WTC11 (cell line): ENCODE results near the gene NSD1. TPM values are rescaled to one million over a fixed set of nuclear protein-coding genes. Genes with fewer than 3 reads are reported as not detected.
A peak's percentile ranks its signal among the peaks of the same experiment; 100 is the strongest.

Experiments used
- ATAC-seq: fragments of 200-7000 bp; cut with Tn5 transposase; 2 replicates; pipeline ENCODE4 v1.10.0; 2021; ENCODE audit warnings: mild to moderate bottlenecking, moderate library complexity
- CTCF ChIA-PET: fragments of 300-600 bp; sonication (Branson Sonifier 250); formaldehyde crosslinking; loops from one replicate; lab custom pipeline; 2021; ENCODE audit warnings: antibody characterized with exemption; lab: Charles Lee
- POLR2A ChIA-PET: fragments of 350-600 bp; sonication (Branson Sonifier 250); formaldehyde crosslinking; loops from one replicate; lab custom pipeline; 2021; ENCODE audit warnings: antibody characterized with exemption; lab: Charles Lee
- DNase-seq: peaks from one replicate; pipeline ENCODE4 v3.0.0; 2021; ENCODE audit warnings: low spot score
- H3K27ac Mint-ChIP-seq: 2 replicates; pipeline ENCODE4 v1.8.0; 2021; ENCODE audit warnings: mixed read lengths
- H3K27me3 Mint-ChIP-seq: 2 replicates; pipeline ENCODE4 v1.8.0; 2021; ENCODE audit warnings: low read depth, mild to moderate bottlenecking, moderate library complexity, mixed read lengths
- H3K36me3 Mint-ChIP-seq: 2 replicates; pipeline ENCODE4 v1.8.0; 2021; ENCODE audit warnings: mixed read lengths
- H3K4me1 Mint-ChIP-seq: 2 replicates; pipeline ENCODE4 v1.8.0; 2022; ENCODE audit warnings: mixed read lengths
- H3K4me3 Mint-ChIP-seq: 2 replicates; pipeline ENCODE4 v1.8.0; 2021; ENCODE audit warnings: mild to moderate bottlenecking, moderate library complexity, mixed read lengths
- H3K9me3 Mint-ChIP-seq: 2 replicates; pipeline ENCODE4 v1.8.0; 2021; ENCODE audit warnings: mixed read lengths
- CBFB ChIP-seq: sonication (generic); formaldehyde crosslinking; IDR thresholded peaks from 2 replicates; pipeline ENCODE4 v1.8.1; 2022; ENCODE audit warnings: mild to moderate bottlenecking, low read depth, missing genetic modification reagents
- CREM ChIP-seq: sonication (generic); formaldehyde crosslinking; IDR thresholded peaks from 2 replicates; pipeline ENCODE4 v1.8.1; 2022; ENCODE audit warnings: mild to moderate bottlenecking, missing genetic modification reagents, moderate library complexity
- E2F1 ChIP-seq: sonication (generic); formaldehyde crosslinking; IDR thresholded peaks from 2 replicates; pipeline ENCODE4 v1.8.0; 2022; ENCODE audit warnings: mild to moderate bottlenecking, missing genetic modification reagents
- E2F5 ChIP-seq: sonication (generic); formaldehyde crosslinking; IDR thresholded peaks from 2 replicates; pipeline ENCODE4 v1.8.1; 2022; ENCODE audit warnings: mild to moderate bottlenecking, moderate library complexity, missing genetic modification reagents
- EMX1 ChIP-seq: fragments of 250-450 bp; sonication (Bioruptor Pico); IDR thresholded peaks from 2 replicates; pipeline ENCODE4 v1.8.0; 2021; ENCODE audit warnings: mild to moderate bottlenecking
- ERG ChIP-seq: fragments of 250-450 bp; sonication (Bioruptor Pico); IDR thresholded peaks from 2 replicates; pipeline ENCODE4 v1.8.0; 2021; ENCODE audit warnings: mild to moderate bottlenecking
- GABPB1 ChIP-seq: sonication (generic); formaldehyde crosslinking; IDR thresholded peaks from 2 replicates; pipeline ENCODE4 v1.8.1; 2023; ENCODE audit warnings: mild to moderate bottlenecking, missing genetic modification reagents
- HMGA2 ChIP-seq: fragments of 250-450 bp; sonication (Bioruptor Pico); IDR thresholded peaks from 2 replicates; pipeline ENCODE4 v1.4.0; 2021; ENCODE audit warnings: mild to moderate bottlenecking, moderate library complexity
- MAX ChIP-seq: sonication (generic); formaldehyde crosslinking; IDR thresholded peaks from 2 replicates; pipeline ENCODE4 v1.8.0; 2022; ENCODE audit warnings: mild to moderate bottlenecking, missing genetic modification reagents
- NR2C2 ChIP-seq: sonication (generic); formaldehyde crosslinking; IDR thresholded peaks from 2 replicates; pipeline ENCODE4 v1.8.0; 2022; ENCODE audit warnings: mild to moderate bottlenecking, missing genetic modification reagents
- PRDM15 ChIP-seq: sonication (generic); formaldehyde crosslinking; IDR thresholded peaks from 2 replicates; pipeline ENCODE4 v1.8.0; 2022; ENCODE audit warnings: missing genetic modification reagents
- SMAD3 ChIP-seq: sonication (generic); formaldehyde crosslinking; IDR thresholded peaks from 2 replicates; pipeline ENCODE4 v1.8.0; 2022; ENCODE audit warnings: missing genetic modification reagents, mild to moderate bottlenecking, borderline replicate concordance
- TCF7 ChIP-seq: sonication (generic); formaldehyde crosslinking; IDR thresholded peaks from 2 replicates; pipeline ENCODE4 v1.8.0; 2022; ENCODE audit warnings: mild to moderate bottlenecking, low read depth, missing genetic modification reagents, moderate library complexity
- TEAD4 ChIP-seq: sonication (generic); formaldehyde crosslinking; IDR thresholded peaks from 2 replicates; pipeline ENCODE4 v1.8.0; 2022; ENCODE audit warnings: mild to moderate bottlenecking, missing genetic modification reagents
- USF2 ChIP-seq: sonication (generic); formaldehyde crosslinking; IDR thresholded peaks from 2 replicates; pipeline ENCODE4 v1.8.1; 2023; ENCODE audit warnings: mild to moderate bottlenecking, missing genetic modification reagents, moderate library complexity
- ZMAT4 ChIP-seq: fragments of 250-450 bp; sonication (Bioruptor Pico); IDR thresholded peaks from 2 replicates; pipeline ENCODE4 v1.9.0; 2021; ENCODE audit warnings: mild to moderate bottlenecking
- ZNF121 ChIP-seq: sonication (generic); formaldehyde crosslinking; IDR thresholded peaks from 2 replicates; pipeline ENCODE4 v1.8.0; 2023; ENCODE audit warnings: missing genetic modification reagents
- ZNF232 ChIP-seq: sonication (generic); formaldehyde crosslinking; IDR thresholded peaks from 2 replicates; pipeline ENCODE4 v1.8.0; 2022; ENCODE audit warnings: mild to moderate bottlenecking, missing genetic modification reagents
- ZNF671 ChIP-seq: fragments of 250-450 bp; sonication (Bioruptor Pico); IDR thresholded peaks from 2 replicates; pipeline ENCODE4 v1.8.0; 2021; ENCODE audit warnings: mild to moderate bottlenecking
- total RNA-seq: library from RNA; stranded (reverse); gene quantifications from 3 replicates; pipeline ENCODE4 v1.2.3, GENCODE V29; 2021

Gene NSD1
- total RNA-seq, 1 experiment from 2014 or later, result 148 TPM

GRCh38 chr5:177301503-177302165 is 168.1 kb downstream of the NSD1 start:
- peaks cover 49% of the 10 kb centered on the region for H3K4me1 Mint-ChIP-seq
- POLR2A ChIA-PET, result interaction anchor here (0.6 to 1.7 kb wide), 3 partner anchors 169 to 354 kb away, joined by 4 to 7 read pairs (median 5); partner anchors contain the start of gene PDLIM7
- H3K27ac Mint-ChIP-seq, result peak overlapping the region; percentile 27; the same call in 1 of the 2 replicates

GRCh38 chr5:177302354-177303110 is 169.0 kb downstream of the NSD1 start:
- Mint-ChIP-seq H3K27ac (peak overlapping the region; percentile 65), H3K27me3 (no peaks in the 10 kb centered on the region), H3K36me3 (peaks cover 29% of the 10 kb centered on the region), H3K9me3 (no peaks in the 10 kb centered on the region), H3K4me3 (peak overlapping the region; percentile 93), H3K4me1 (peaks cover 42% of the 10 kb centered on the region)
- ChIA-PET CTCF (interaction anchor here (1.1 to 2.2 kb wide), 9 partner anchors 8 to 193 kb away, joined by 3 to 16 read pairs (median 5); no protein-coding TSS in a partner anchor), POLR2A (interaction anchor here (0.6 to 1.7 kb wide), 2 partner anchors 170 to 195 kb away, joined by 4 to 5 read pairs; partner anchors contain the start of gene PDLIM7)
- no peak for DNase-seq
- peak; percentile 40 for ATAC-seq
- TF ChIP-seq EMX1 (CRISPR knock-in tag) (0 out of 2 replicates have a peak, but pooled peaks have one; percentile 59), ZNF671 (no peak), E2F5 (CRISPR knock-in tag) (no peak), ERG (peak; percentile 9; the same call in 1 of the 2 replicates), HMGA2 (CRISPR knock-in tag) (no peak), ZMAT4 (CRISPR knock-in tag) (no peak), MAX (CRISPR knock-in tag) (0 out of 2 replicates have a peak, but pooled peaks have one; percentile 28), CREM (CRISPR knock-in tag) (no peak), NR2C2 (no peak), PRDM15 (CRISPR knock-in tag) (no peak), CBFB (CRISPR knock-in tag) (no peak), SMAD3 (CRISPR knock-in tag) (no peak)

More at GRCh38 chr5:177301503-177302165, 168.1 kb downstream of the NSD1 start:
- TF ChIP-seq ZNF121 (CRISPR knock-in tag), result no peak
- TF ChIP-seq ERG, result no peak
- no peak for TF ChIP-seq TCF7 (CRISPR knock-in tag)
- no peak for TF ChIP-seq USF2 (CRISPR knock-in tag)
- no peak for TF ChIP-seq E2F1 (CRISPR knock-in tag)
- TF ChIP-seq CREM (CRISPR knock-in tag), result no peak
- TF ChIP-seq ZNF232 (CRISPR knock-in tag), result no peak
- no peak for TF ChIP-seq GABPB1
- TF ChIP-seq TEAD4 (CRISPR knock-in tag), result no peak
- Mint-ChIP-seq H3K9me3 (no peaks in the 10 kb centered on the region), H3K27me3 (no peaks in the 10 kb centered on the region), H3K4me3 (peak overlapping the region; percentile 93; the same call in 1 of the 2 replicates), H3K36me3 (peaks cover 24% of the 10 kb centered on the region)
- DNase-seq (no peak), ATAC-seq (no peak)
- CTCF ChIA-PET, result interaction anchor here (1.1 to 2.2 kb wide), 8 partner anchors 9 to 192 kb away, joined by 3 to 16 read pairs (median 6); no protein-coding TSS in a partner anchor
